ENCODE results near the gene LYRM2. TPM values are rescaled to one million over a fixed set of nuclear protein-coding genes. Genes with fewer than 3 reads are reported as not detected.

Gene LYRM2
- total and polyA plus RNA-seq, 2 of the 8 experiments (the other 6 are each of a cell fraction or from before 2014, with no cell fraction given), result 7.3 to 25.7 TPM

DNA sequence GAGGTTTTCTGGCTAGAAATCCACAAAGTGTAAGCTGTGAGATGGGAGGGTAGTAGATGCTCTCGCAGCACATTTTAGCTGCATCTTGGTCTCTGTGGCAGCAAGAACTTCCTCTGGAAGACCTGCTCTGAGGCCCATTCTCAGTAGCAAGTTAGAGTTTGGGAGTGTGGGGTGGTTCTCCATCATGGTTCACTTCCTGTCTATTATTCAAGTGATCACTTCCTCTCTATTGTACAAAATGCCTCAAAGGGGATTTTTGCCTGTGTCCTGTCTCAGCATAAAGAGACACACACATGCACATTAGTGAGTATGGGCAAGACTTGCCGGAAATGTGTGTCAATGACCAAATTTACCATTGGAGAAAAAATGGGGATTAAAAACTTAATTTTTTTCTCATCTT lies 42.5 kb downstream of the LYRM2 start:
- CTCF ChIA-PET (ENCODE audit: partially characterized antibody), result interaction anchor here (5.8 kb wide), 1 partner anchor 165 kb away, joined by 34 read pairs; the partner anchor contains the start of gene ANKRD6
- no peak overlapping the region for H2BK120ac ChIP-seq (replicated peaks; ENCODE audit: low read depth, low read length)
- no peak overlapping the region for H2BK20ac ChIP-seq (ENCODE audit: low read length)
- H3K27me3 ChIP-seq (replicated peaks in 1 of 4; ENCODE audit: control insufficient read depth in 3 of 4, extremely low read depth in 1 of 4, insufficient read depth in 3 of 4, low read length in 3 of 4), result 0 out of 7 replicates have a peak, but pooled peaks cover 0 to 2% (median 0%) of the 10 kb centered on the region in 4 experiments
- no peak overlapping the region for H2AFZ ChIP-seq (ENCODE audit: low read length)
- H3K23ac ChIP-seq (ENCODE audit: insufficient read length), result no peak overlapping the region
- no peak overlapping the region for H4K91ac ChIP-seq (replicated peaks; ENCODE audit: insufficient read length, low read length)
- H2BK15ac ChIP-seq (ENCODE audit: low read length), result no peak overlapping the region
- POLR2A ChIA-PET (ENCODE audit: partially characterized antibody), result no interaction called here
- H2BK5ac ChIP-seq (ENCODE audit: low read depth, low read length), result no peak overlapping the region
- H3K9me3 ChIP-seq (ENCODE audit: insufficient read depth in 2 of 2, low read depth in 1 of 2, low read length in 1 of 2), result no peaks in the 10 kb centered on the region
- no peak overlapping the region for H3K4ac ChIP-seq (replicated peaks; ENCODE audit: insufficient read length, low read depth, low read length)
- H3K23me2 ChIP-seq (ENCODE audit: low read depth, low read length), result no peaks in the 10 kb centered on the region
- FAIRE-seq, result no peak
- H3K56ac ChIP-seq (replicated peaks; ENCODE audit: insufficient read length, low read depth, low read length), result no peak overlapping the region
- H3K4me1 ChIP-seq (replicated peaks in 1 of 4; ENCODE audit: control insufficient read depth in 3 of 4, insufficient read depth in 4 of 4, low read length in 3 of 4), result no peaks in the 10 kb centered on the region
- H3K9ac ChIP-seq (replicated peaks in 1 of 4; ENCODE audit: extremely low read depth in 1 of 4, low read depth in 3 of 4, low read length in 3 of 4), result no peak overlapping the region
- DNase-seq (ENCODE audit: low read depth in 1 of 2, low spot score in 2 of 2), result no peak
- H3K36me3 ChIP-seq (ENCODE audit: control insufficient read depth in 2 of 4, insufficient read depth in 4 of 4, low read length in 3 of 4), result no peaks in the 10 kb centered on the region
- H2BK12ac ChIP-seq (ENCODE audit: low read depth, low read length), result no peak overlapping the region
- no peaks in the 10 kb centered on the region for H4K20me1 ChIP-seq (replicated peaks in 1 of 2; ENCODE audit: control insufficient read depth in 1 of 2, insufficient read depth in 2 of 2, low read length in 2 of 2)
- no peak overlapping the region for H3K27ac ChIP-seq (ENCODE audit: low read depth, low read length)
- H3K14ac ChIP-seq (ENCODE audit: insufficient read length), result no peak overlapping the region
- no peak overlapping the region for H3K18ac ChIP-seq (ENCODE audit: extremely low read depth, low read length)
- no peak overlapping the region for H3K4me2 ChIP-seq (ENCODE audit: insufficient read depth in 1 of 2, low read depth in 2 of 2, low read length in 2 of 2)
- no peak overlapping the region for H4K8ac ChIP-seq (ENCODE audit: extremely low read depth, insufficient read depth, low read length)
- no peak overlapping the region for H3K4me3 ChIP-seq (ENCODE audit: extremely low read depth in 1 of 4, insufficient read depth in 2 of 4, low read depth in 3 of 4, low read length in 4 of 4)
- H4K5ac ChIP-seq (ENCODE audit: insufficient read length, low read depth, low read length), result no peak overlapping the region
- H3K79me2 ChIP-seq (ENCODE audit: control insufficient read depth in 1 of 2, insufficient read depth in 2 of 2, low read length in 2 of 2), result no peaks in the 10 kb centered on the region
- no peaks in the 10 kb centered on the region for H3K79me1 ChIP-seq (ENCODE audit: low read depth, low read length)
- 95% methylated on average over 2 of the region's 2 CpGs; no CpG with 5 or more reads in 1 of the 2 experiments for WGBS, 2 experiments (ENCODE audit: extremely low coverage in 1 of 2, insufficient coverage in 1 of 2, insufficient read length in 1 of 2, insufficient replicate concordance in 2 of 2, low coverage in 1 of 2, low lambda C conversion rate in 2 of 2, missing lambda C conversion rate in 1 of 2)
- no peak overlapping the region for H2AK5ac ChIP-seq (ENCODE audit: low read depth, low read length)
- TF ChIP-seq, protein P1, sequence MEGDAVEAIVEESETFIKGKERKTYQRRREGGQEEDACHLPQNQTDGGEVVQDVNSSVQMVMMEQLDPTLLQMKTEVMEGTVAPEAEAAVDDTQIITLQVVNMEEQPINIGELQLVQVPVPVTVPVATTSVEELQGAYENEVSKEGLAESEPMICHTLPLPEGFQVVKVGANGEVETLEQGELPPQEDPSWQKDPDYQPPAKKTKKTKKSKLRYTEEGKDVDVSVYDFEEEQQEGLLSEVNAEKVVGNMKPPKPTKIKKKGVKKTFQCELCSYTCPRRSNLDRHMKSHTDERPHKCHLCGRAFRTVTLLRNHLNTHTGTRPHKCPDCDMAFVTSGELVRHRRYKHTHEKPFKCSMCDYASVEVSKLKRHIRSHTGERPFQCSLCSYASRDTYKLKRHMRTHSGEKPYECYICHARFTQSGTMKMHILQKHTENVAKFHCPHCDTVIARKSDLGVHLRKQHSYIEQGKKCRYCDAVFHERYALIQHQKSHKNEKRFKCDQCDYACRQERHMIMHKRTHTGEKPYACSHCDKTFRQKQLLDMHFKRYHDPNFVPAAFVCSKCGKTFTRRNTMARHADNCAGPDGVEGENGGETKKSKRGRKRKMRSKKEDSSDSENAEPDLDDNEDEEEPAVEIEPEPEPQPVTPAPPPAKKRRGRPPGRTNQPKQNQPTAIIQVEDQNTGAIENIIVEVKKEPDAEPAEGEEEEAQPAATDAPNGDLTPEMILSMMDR (IDR thresholded peaks at IDR 0.05; ENCODE audit: control extremely low read depth in 1 of 3, insufficient read depth in 1 of 3, low read depth in 1 of 3, low read length in 3 of 3), result no peak
- TF ChIP-seq, protein P2, sequence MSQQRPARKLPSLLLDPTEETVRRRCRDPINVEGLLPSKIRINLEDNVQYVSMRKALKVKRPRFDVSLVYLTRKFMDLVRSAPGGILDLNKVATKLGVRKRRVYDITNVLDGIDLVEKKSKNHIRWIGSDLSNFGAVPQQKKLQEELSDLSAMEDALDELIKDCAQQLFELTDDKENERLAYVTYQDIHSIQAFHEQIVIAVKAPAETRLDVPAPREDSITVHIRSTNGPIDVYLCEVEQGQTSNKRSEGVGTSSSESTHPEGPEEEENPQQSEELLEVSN (IDR thresholded peaks at IDR 0.05), result no peak
- TF ChIP-seq, protein P3, sequence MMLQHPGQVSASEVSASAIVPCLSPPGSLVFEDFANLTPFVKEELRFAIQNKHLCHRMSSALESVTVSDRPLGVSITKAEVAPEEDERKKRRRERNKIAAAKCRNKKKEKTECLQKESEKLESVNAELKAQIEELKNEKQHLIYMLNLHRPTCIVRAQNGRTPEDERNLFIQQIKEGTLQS (IDR thresholded peaks at IDR 0.05; ENCODE audit: insufficient read depth, low read depth, low read length), result no peak
- no peak for TF ChIP-seq HDAC6 (IDR thresholded peaks at IDR 0.05; ENCODE audit: low read depth, low read length)
- TF ChIP-seq, protein P4, sequence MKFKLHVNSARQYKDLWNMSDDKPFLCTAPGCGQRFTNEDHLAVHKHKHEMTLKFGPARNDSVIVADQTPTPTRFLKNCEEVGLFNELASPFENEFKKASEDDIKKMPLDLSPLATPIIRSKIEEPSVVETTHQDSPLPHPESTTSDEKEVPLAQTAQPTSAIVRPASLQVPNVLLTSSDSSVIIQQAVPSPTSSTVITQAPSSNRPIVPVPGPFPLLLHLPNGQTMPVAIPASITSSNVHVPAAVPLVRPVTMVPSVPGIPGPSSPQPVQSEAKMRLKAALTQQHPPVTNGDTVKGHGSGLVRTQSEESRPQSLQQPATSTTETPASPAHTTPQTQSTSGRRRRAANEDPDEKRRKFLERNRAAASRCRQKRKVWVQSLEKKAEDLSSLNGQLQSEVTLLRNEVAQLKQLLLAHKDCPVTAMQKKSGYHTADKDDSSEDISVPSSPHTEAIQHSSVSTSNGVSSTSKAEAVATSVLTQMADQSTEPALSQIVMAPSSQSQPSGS (IDR thresholded peaks at IDR 0.05; ENCODE audit: low read length), result no peak
